Measurements from ENCODE around the gene ABITRAM.
"Not testable (repeated sequence)": the region's sequence is repeated elsewhere in the genome, so short reads cannot be mapped to it uniquely, and the experiment has no call there.

ABITRAM gene

GRCh38 chr9:108934323-108934893, at the start of gene ABITRAM:
Gene ABITRAM, plus strand, starts transcription at chr9:108934400. Its CDS starts 87 bp downstream, at chr9:108934487.
- DNase-seq (ENCODE audit: low read depth in 2 of 2) = peak; percentile 23 to 64

GRCh38 chr9:108884701-108885100, 49.5 kb upstream of the ABITRAM start:
- no peak for DNase-seq (ENCODE audit: low read depth in 2 of 2)

- peak; percentile 59 for DNase-seq (ENCODE audit: low read depth in 2 of 2)
These were observed 48.4 kb upstream of the ABITRAM start for GRCh38 chr9:108885643-108886348.

- not testable (repeated sequence) for DNase-seq (ENCODE audit: low read depth in 2 of 2)
These were observed 47.5 kb upstream of the ABITRAM start for GRCh38 chr9:108886594-108887271.

GRCh38 chr9:108889649-108890067, 44.5 kb upstream of the ABITRAM start:
- no peak for DNase-seq (ENCODE audit: low read depth in 2 of 2)

GRCh38 chr9:108894225-108894997, 39.8 kb upstream of the ABITRAM start:
- no peak for DNase-seq (ENCODE audit: low read depth in 2 of 2)

- no peak for DNase-seq (ENCODE audit: low read depth in 2 of 2)
These were observed 36.7 kb upstream of the ABITRAM start for GRCh38 chr9:108897324-108898096.

GRCh38 chr9:108899023-108899695, 35.0 kb upstream of the ABITRAM start:
- DNase-seq (ENCODE audit: low read depth in 2 of 2) = not testable (repeated sequence)

- DNase-seq (ENCODE audit: low read depth in 2 of 2) = no peak
These were observed 34.0 kb upstream of the ABITRAM start for GRCh38 chr9:108900176-108900575.

- DNase-seq (ENCODE audit: low read depth in 2 of 2) = no peak
These were observed 30.6 kb upstream of the ABITRAM start for GRCh38 chr9:108903420-108904103.

GRCh38 chr9:108904161-108904560, 30.0 kb upstream of the ABITRAM start:
- DNase-seq (ENCODE audit: low read depth in 2 of 2) = no peak

- no peak for DNase-seq (ENCODE audit: low read depth in 2 of 2)
These were observed 28.7 kb upstream of the ABITRAM start for GRCh38 chr9:108905494-108905893.

GRCh38 chr9:108910402-108910801, 23.8 kb upstream of the ABITRAM start:
- DNase-seq (ENCODE audit: low read depth in 2 of 2) = no peak

- no peak for DNase-seq (ENCODE audit: low read depth in 2 of 2)
These were observed 23.3 kb upstream of the ABITRAM start for GRCh38 chr9:108910914-108911313.

GRCh38 chr9:108911820-108912219, 22.4 kb upstream of the ABITRAM start:
- no peak for DNase-seq (ENCODE audit: low read depth in 2 of 2)

- DNase-seq (ENCODE audit: low read depth in 2 of 2) = no peak
These were observed 20.8 kb upstream of the ABITRAM start for GRCh38 chr9:108913391-108913790.

GRCh38 chr9:108919517-108919916, 14.7 kb upstream of the ABITRAM start:
- no peak for DNase-seq (ENCODE audit: low read depth in 2 of 2)

GRCh38 chr9:108920401-108920800, 13.8 kb upstream of the ABITRAM start:
- not testable (repeated sequence) for DNase-seq (ENCODE audit: low read depth in 2 of 2)

- no peak for DNase-seq (ENCODE audit: low read depth in 2 of 2)
These were observed 13.0 kb upstream of the ABITRAM start for GRCh38 chr9:108921200-108921599.

GRCh38 chr9:108924466-108924865, 9.7 kb upstream of the ABITRAM start:
- DNase-seq (ENCODE audit: low read depth in 2 of 2) = no peak
